Loucy (cell line): ENCODE data around the gene PREX1.

Experiments
- H2AFZ ChIP-seq: fragments of 200-600 bp; sonication (generic); 2 replicates; pipeline ENCODE4 v1.6.0; 2016; ENCODE audit warnings: antibody characterized with exemption, mild to moderate bottlenecking, low read length, moderate library complexity
- H3F3A ChIP-seq: fragments of 200-600 bp; 2 replicates; pipeline ENCODE4 v1.6.0; 2016; ENCODE audit warnings: antibody characterized with exemption, low read depth, mild to moderate bottlenecking
- H3K27me3 ChIP-seq: fragments of 200-600 bp; sonication (generic); 2 replicates; pipeline ENCODE4 v1.6.1; 2014; ENCODE audit warnings: low read length, mild to moderate bottlenecking; ENCODE audit not compliant: insufficient read depth, poor library complexity, severe bottlenecking
- H3K36me3 ChIP-seq: fragments of 200-600 bp; sonication (generic); 2 replicates; pipeline ENCODE4 v1.6.1; 2016; ENCODE audit warnings: low read length; ENCODE audit not compliant: insufficient read depth
- H3K4me1 ChIP-seq: fragments of 200-600 bp; sonication (generic); 2 replicates; pipeline ENCODE4 v1.5.1; 2014; ENCODE audit warnings: low read length, mild to moderate bottlenecking; ENCODE audit not compliant: insufficient read depth, poor library complexity, severe bottlenecking
- H3K4me2 ChIP-seq: fragments of 200-600 bp; sonication (generic); 2 replicates; pipeline ENCODE4 v1.6.0; 2014; ENCODE audit warnings: antibody characterized with exemption, low read length, low read depth, mild to moderate bottlenecking; ENCODE audit not compliant: poor library complexity, severe bottlenecking
- H3K4me3 ChIP-seq: fragments of 200-600 bp; sonication (generic); 2 replicates; pipeline ENCODE4 v1.5.1; 2014; ENCODE audit warnings: low read length, mild to moderate bottlenecking, mixed read lengths; ENCODE audit not compliant: poor library complexity, severe bottlenecking
- H3K79me2 ChIP-seq: fragments of 200-600 bp; sonication (generic); 2 replicates; pipeline ENCODE4 v1.6.1; 2014; ENCODE audit warnings: low read length; ENCODE audit not compliant: insufficient read depth
- H3K9ac ChIP-seq: fragments of 200-600 bp; sonication (generic); 2 replicates; pipeline ENCODE4 v1.6.0; 2014; ENCODE audit warnings: mild to moderate bottlenecking, low read depth, low read length, moderate library complexity; ENCODE audit not compliant: poor library complexity, severe bottlenecking
- H3K9me2 ChIP-seq: fragments of 200-600 bp; sonication (generic); replicated peaks from 2 replicates; pipeline ENCODE4 v1.6.1; 2016; ENCODE audit warnings: low read depth, low read length, mixed read lengths
- H3K9me3 ChIP-seq: fragments of 200-600 bp; sonication (generic); 2 replicates; pipeline ENCODE4 v1.6.1; 2014; ENCODE audit warnings: mild to moderate bottlenecking, antibody characterized with exemption, low read length, low read depth; ENCODE audit not compliant: insufficient read depth
- H4K20me1 ChIP-seq: fragments of 200-600 bp; sonication (generic); 2 replicates; pipeline ENCODE4 v1.6.0; 2014; ENCODE audit warnings: antibody characterized with exemption, low read length, mild to moderate bottlenecking; ENCODE audit not compliant: insufficient read depth, poor library complexity, severe bottlenecking
- EZH2phosphoT487 ChIP-seq: fragments of 200-600 bp; IDR thresholded peaks from 2 replicates; pipeline ENCODE4 v1.6.1; 2018; ENCODE audit warnings: antibody characterized with exemption, mild to moderate bottlenecking, moderate library complexity, borderline replicate concordance
- TF ChIP-seq, protein P1 (sequence below): fragments of 200-600 bp; sonication (generic); conservative IDR thresholded peaks from 2 replicates; pipeline ENCODE4 v1.5.1; 2014; ENCODE audit warnings: mild to moderate bottlenecking, antibody characterized with exemption, low read length

The PREX1 gene

DNA sequence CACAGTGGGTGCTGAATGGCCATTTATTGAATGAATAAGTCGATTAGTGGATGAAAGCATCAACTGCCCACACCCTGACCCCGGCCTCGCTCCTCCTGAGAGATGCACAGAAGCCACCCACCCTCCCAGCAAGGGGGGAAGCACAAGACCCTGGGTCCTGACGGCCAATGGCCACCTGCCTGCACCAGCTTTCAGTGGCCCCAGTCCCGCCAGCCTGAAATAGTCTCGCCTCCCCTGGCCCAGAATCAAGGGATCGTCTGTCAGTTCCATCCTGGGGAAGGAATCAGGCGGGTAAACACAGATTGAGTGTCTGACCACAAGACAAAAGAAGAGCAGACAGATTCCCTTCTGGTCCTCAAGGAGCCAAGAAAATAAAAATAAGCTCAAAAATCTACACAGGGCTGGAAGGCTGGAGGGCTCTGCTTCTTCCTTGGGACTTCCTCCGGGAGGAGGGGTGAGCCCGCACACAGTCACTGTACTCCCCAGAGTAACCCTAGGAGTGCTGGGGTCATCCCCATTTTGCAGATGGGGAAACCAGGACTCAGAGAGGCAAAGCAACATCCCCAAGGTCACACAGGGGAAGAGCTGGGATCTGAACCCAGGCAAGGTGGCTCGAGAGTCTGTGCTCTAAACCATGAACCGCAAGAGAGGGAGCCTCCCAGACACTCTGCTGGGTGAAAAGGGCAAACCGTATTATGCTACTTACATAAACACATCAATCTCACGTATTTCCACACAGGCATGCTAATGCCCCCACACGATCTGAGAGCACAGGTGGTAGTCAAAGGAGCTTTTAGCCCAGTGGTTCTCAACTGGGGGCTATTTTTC is 7.8 kb downstream of the PREX1 start:
- no peaks in the 10 kb centered on the region for H3K9me2 ChIP-seq
- no peaks in the 10 kb centered on the region for H3K27me3 ChIP-seq
- H2AFZ ChIP-seq = no peak overlapping the region
- H3K4me3 ChIP-seq = peak overlapping the region; percentile 23
- H3K4me1 ChIP-seq = peaks cover 96% of the 10 kb centered on the region
- no peaks in the 10 kb centered on the region for H3K36me3 ChIP-seq
- H3K79me2 ChIP-seq = peaks cover 89% of the 10 kb centered on the region
- TF ChIP-seq, protein P1, sequence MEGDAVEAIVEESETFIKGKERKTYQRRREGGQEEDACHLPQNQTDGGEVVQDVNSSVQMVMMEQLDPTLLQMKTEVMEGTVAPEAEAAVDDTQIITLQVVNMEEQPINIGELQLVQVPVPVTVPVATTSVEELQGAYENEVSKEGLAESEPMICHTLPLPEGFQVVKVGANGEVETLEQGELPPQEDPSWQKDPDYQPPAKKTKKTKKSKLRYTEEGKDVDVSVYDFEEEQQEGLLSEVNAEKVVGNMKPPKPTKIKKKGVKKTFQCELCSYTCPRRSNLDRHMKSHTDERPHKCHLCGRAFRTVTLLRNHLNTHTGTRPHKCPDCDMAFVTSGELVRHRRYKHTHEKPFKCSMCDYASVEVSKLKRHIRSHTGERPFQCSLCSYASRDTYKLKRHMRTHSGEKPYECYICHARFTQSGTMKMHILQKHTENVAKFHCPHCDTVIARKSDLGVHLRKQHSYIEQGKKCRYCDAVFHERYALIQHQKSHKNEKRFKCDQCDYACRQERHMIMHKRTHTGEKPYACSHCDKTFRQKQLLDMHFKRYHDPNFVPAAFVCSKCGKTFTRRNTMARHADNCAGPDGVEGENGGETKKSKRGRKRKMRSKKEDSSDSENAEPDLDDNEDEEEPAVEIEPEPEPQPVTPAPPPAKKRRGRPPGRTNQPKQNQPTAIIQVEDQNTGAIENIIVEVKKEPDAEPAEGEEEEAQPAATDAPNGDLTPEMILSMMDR = no peak
- TF ChIP-seq EZH2phosphoT487 = no peak
- H3K4me2 ChIP-seq = peak overlapping the region; percentile 62
- peak overlapping the region; percentile 63 for H3K9ac ChIP-seq
- peaks cover 7% of the 10 kb centered on the region for H4K20me1 ChIP-seq
- H3F3A ChIP-seq = no peaks in the 10 kb centered on the region
- H3K9me3 ChIP-seq = no peaks in the 10 kb centered on the region

DNA sequence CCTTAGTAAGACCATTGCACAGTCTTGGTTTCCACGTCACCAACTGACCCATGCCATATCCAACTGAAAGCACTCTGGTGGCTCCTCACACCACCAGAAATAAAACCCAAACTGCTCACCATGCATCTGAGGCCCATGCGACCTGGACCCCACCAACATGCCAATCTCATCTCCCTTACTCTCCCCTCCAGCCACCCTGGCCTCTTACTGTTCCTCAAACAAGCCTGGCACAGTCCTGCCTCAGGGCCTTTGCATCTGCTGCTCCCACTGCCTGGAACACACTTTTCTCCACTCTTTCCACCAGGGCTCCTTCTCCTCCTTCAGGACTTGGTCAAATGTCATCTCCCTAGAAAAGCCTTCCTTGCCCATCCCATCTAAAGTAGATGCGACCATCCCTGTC is 8.7 kb downstream of the PREX1 start:
- Histone ChIP-seq H3F3A (no peaks in the 10 kb centered on the region), H3K9me3 (no peaks in the 10 kb centered on the region), H3K4me1 (peaks cover 91% of the 10 kb centered on the region), H3K36me3 (no peaks in the 10 kb centered on the region), H3K9me2 (no peaks in the 10 kb centered on the region), H3K27me3 (no peaks in the 10 kb centered on the region), H3K4me3 (peak overlapping the region; percentile 48), H3K79me2 (peaks cover 89% of the 10 kb centered on the region), H3K9ac (peak overlapping the region; percentile 63), H2AFZ (no peak overlapping the region), H3K4me2 (peak overlapping the region; percentile 62), H4K20me1 (peaks cover 5% of the 10 kb centered on the region)
- TF ChIP-seq EZH2phosphoT487 = no peak
- TF ChIP-seq, protein P1 = no peak

DNA sequence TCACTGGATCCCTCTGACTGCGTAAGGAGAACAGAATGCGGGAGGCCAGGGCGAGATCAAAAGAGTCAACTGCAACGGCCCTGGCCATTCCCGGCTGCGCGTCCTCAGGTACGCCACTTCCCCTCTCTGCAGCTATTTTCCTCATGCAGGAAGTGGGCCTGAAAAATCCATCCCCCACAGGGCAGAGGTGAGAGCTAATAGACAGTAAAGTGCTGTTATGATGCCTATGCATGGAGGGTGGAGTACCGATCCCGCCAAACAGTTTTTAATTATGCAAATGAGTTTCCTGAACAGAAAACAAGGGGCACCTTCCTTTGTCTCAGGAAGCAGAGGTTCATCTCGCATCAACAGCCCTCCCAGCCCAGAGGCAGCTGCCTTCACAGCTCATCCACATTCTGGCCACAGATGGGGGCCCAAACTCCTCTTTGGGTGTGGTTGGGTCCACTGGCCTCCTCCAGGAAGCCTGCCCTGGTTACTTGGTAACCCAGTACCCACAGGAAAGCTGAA is 9.3 kb downstream of the PREX1 start:
- Histone ChIP-seq H3K9ac (peak overlapping the region; percentile 63), H3K79me2 (peaks cover 89% of the 10 kb centered on the region), H3F3A (0 out of 2 replicates have a peak, but pooled peaks cover 2% of the 10 kb centered on the region), H4K20me1 (peaks cover 3% of the 10 kb centered on the region), H3K4me3 (peak overlapping the region; percentile 48), H3K27me3 (no peaks in the 10 kb centered on the region), H2AFZ (no peak overlapping the region), H3K9me3 (no peaks in the 10 kb centered on the region), H3K9me2 (no peaks in the 10 kb centered on the region), H3K4me2 (peak overlapping the region; percentile 62), H3K4me1 (peaks cover 91% of the 10 kb centered on the region), H3K36me3 (no peaks in the 10 kb centered on the region)
- TF ChIP-seq, protein P1 = no peak
- no peak for TF ChIP-seq EZH2phosphoT487
